ENCODE results near the gene BCDIN3D. TPM values are rescaled to one million over a fixed set of nuclear protein-coding genes. Genes with fewer than 3 reads are reported as not detected.

BCDIN3D gene
- total RNA-seq, 1 experiment from 2014 or later = 3.3 TPM

GRCh38 chr12:49808686-49809380 lies 34.1 kb downstream of the BCDIN3D start:
- H2BK120ac ChIP-seq (ENCODE audit: low read depth, low read length, poor library complexity, severe bottlenecking) = peak overlapping the region; percentile 70
- H3K18ac ChIP-seq (ENCODE audit: insufficient read length, low read depth, low read length) = peak overlapping the region; percentile 30
- H4K8ac ChIP-seq (replicated peaks; ENCODE audit: insufficient read length, low read depth, low read length) = no peak overlapping the region
- Mint-ChIP-seq H3K36me3 (ENCODE audit: insufficient read depth in 1 of 3, low read depth in 3 of 3) (peaks cover 0 to 20% (median 14%) of the 10 kb centered on the region in 3 experiments; a peak in 5 of 7 replicates), H3K27me3 (ENCODE audit: low read depth) (no peaks in the 10 kb centered on the region), H3K4me1 (peaks cover 26 to 52% of the 10 kb centered on the region in 2 experiments), H3K9me3 (no peaks in the 10 kb centered on the region; a peak in 1 of 5 replicates), H3K27ac (peak overlapping the region; percentile 93 to 96 (median 96); a peak in 4 of 7 replicates), H3K4me3 (no peak overlapping the region; a peak in 1 of 5 replicates)
- H3K4me1 ChIP-seq (ENCODE audit: insufficient read depth, low read length) = peaks cover 14% of the 10 kb centered on the region; the same call in 1 of the 2 replicates
- peak overlapping the region; percentile 3 for H4K91ac ChIP-seq (ENCODE audit: insufficient read length, low read depth, low read length)
- no peak overlapping the region for H2BK20ac ChIP-seq (ENCODE audit: low read depth, low read length, poor library complexity, severe bottlenecking)
- H3K23me2 ChIP-seq (ENCODE audit: insufficient read length, low read depth, low read length, poor library complexity, severe bottlenecking) = no peaks in the 10 kb centered on the region
- no peaks in the 10 kb centered on the region for H3K79me2 ChIP-seq (ENCODE audit: insufficient read depth, low read length)
- H2BK12ac ChIP-seq (ENCODE audit: insufficient read length, low read depth, low read length) = no peak overlapping the region
- H3K4me2 ChIP-seq (ENCODE audit: insufficient read depth, insufficient read length, low read length) = no peak overlapping the region
- no peak overlapping the region for H2AFZ ChIP-seq (ENCODE audit: low read length)
- H3K23ac ChIP-seq (ENCODE audit: insufficient read length, low read depth, low read length) = no peak overlapping the region
- no peak overlapping the region for H4K5ac ChIP-seq (ENCODE audit: insufficient read length, low read depth, low read length)
- H3K56ac ChIP-seq (ENCODE audit: insufficient read length, low read depth, low read length) = no peak overlapping the region
- no CpG with 5 or more reads among the region's 14 CpGs for WGBS (ENCODE audit: extremely low coverage, insufficient read length, low lambda C conversion rate)
- no peak overlapping the region for H3K4ac ChIP-seq (ENCODE audit: low read depth, low read length)
- no peak for TF ChIP-seq CTCF (conservative IDR thresholded peaks at IDR 0.05)
- no peak for DNase-seq
- no peaks in the 10 kb centered on the region for H4K20me1 ChIP-seq (ENCODE audit: control insufficient read depth, insufficient read depth, insufficient read length)
- H3K9me3 ChIP-seq (ENCODE audit: control insufficient read depth, low read depth, low read length) = no peaks in the 10 kb centered on the region
- no peak overlapping the region for H2BK15ac ChIP-seq (ENCODE audit: low read depth, low read length)
- H2BK5ac ChIP-seq (ENCODE audit: insufficient read length, low read length) = no peak overlapping the region
- no peaks in the 10 kb centered on the region for H3K79me1 ChIP-seq (ENCODE audit: insufficient read depth, low read depth, low read length, poor library complexity, severe bottlenecking)
- peak overlapping the region; percentile 70 for H3K14ac ChIP-seq (ENCODE audit: insufficient read depth, low read length)
- H3K9ac ChIP-seq (ENCODE audit: extremely low read depth, insufficient read length, low read length) = no peak overlapping the region
- H3T11ph ChIP-seq (ENCODE audit: low read length) = no peak overlapping the region
- no peaks in the 10 kb centered on the region for H3K27me3 ChIP-seq (ENCODE audit: insufficient read depth, low read length)
- H2AK5ac ChIP-seq (ENCODE audit: insufficient read length, low read length) = no peak overlapping the region
- no peak overlapping the region for H3K27ac ChIP-seq (ENCODE audit: insufficient read length, low read depth, low read length)
